Breast epithelium (tissue), 4 donors: ENCODE measurements around the gene AATK. TPM values are rescaled to one million over a fixed set of nuclear protein-coding genes. Genes with fewer than 3 reads are reported as not detected.

ENCODE experiments used
- DNase-seq, 2 donors: peaks; one replicate each; pipeline ENCODE4 v3.0.0-alpha.2; 2019; ENCODE audit warnings: low spot score in 2 of 2
- H3K27ac ChIP-seq, 2 donors: fragments of 200-600 bp; sonication (generic) in 1 of 2; one replicate each; pipeline ENCODE4 v1.5.1; 2016 to 2019; ENCODE audit warnings: mild to moderate bottlenecking in 1 of 2
- H3K27me3 ChIP-seq, 2 donors: fragments of 200-600 bp; sonication (generic) in 1 of 2; one replicate each; pipeline versions ENCODE4 v1.5.1 to v1.6.0; 2017 to 2019; ENCODE audit warnings: control low read depth in 1 of 2, mild to moderate bottlenecking in 1 of 2
- H3K36me3 ChIP-seq: fragments of 200-600 bp; one replicate; pipeline ENCODE4 v1.5.1; 2019
- H3K4me1 ChIP-seq, 2 donors: fragments of 200-600 bp; sonication (generic); one replicate each; pipeline ENCODE4 v1.5.1; 2016 to 2019; ENCODE audit warnings: control low read depth in 1 of 2
- H3K4me3 ChIP-seq, 3 donors: fragments of 200-600 bp; sonication (generic); 1 replicate in 2 of 3; 2 replicates in 1 of 3; pipeline ENCODE4 v1.5.1; 2016 to 2019; ENCODE audit warnings: mild to moderate bottlenecking in 3 of 3, moderate library complexity in 2 of 3
- H3K9me3 ChIP-seq, 2 donors: fragments of 200-600 bp; sonication (generic) in 1 of 2; one replicate each; pipeline ENCODE4 v1.5.1; 2016 to 2019; ENCODE audit warnings: control low read depth in 1 of 2
- POLR2A ChIP-seq: fragments of 450-650 bp; IDR thresholded peaks from one replicate; pipeline ENCODE4 v1.6.1; 2016; ENCODE audit warnings: antibody characterized with exemption, mild to moderate bottlenecking, moderate library complexity
- POLR2AphosphoS5 ChIP-seq, 3 donors: sonication (generic); formaldehyde crosslinking; IDR thresholded peaks; one replicate each; pipeline ENCODE4 v1.6.1; 2017; ENCODE audit warnings: antibody characterized with exemption in 3 of 3
- intact Hi-C: fragments of 100-400 bp; cut with DNase I; formaldehyde crosslinking; loops from one replicate; pipeline ENCODE4 v1.15.1; 2023; ENCODE audit warnings: low total_unique reads
- total RNA-seq, 3 donors: library from RNA; depleted of rRNA; stranded (reverse); fragments of >200 nt; gene quantifications; one replicate each; pipeline ENCODE4 v1.1.0, GENCODE V29; 2016
- TF ChIP-seq, protein P1 (sequence below), 3 donors: fragments of 450-650 bp; IDR thresholded peaks; one replicate each; pipeline ENCODE4 v1.5.1; 2016 to 2017; ENCODE audit warnings: antibody characterized with exemption in 3 of 3, mild to moderate bottlenecking in 3 of 3, moderate library complexity in 3 of 3

Gene AATK
- total RNA-seq, 3 donors from 2014 or later, result under 0.01 to 0.98 (median 0.73) TPM

DNA sequence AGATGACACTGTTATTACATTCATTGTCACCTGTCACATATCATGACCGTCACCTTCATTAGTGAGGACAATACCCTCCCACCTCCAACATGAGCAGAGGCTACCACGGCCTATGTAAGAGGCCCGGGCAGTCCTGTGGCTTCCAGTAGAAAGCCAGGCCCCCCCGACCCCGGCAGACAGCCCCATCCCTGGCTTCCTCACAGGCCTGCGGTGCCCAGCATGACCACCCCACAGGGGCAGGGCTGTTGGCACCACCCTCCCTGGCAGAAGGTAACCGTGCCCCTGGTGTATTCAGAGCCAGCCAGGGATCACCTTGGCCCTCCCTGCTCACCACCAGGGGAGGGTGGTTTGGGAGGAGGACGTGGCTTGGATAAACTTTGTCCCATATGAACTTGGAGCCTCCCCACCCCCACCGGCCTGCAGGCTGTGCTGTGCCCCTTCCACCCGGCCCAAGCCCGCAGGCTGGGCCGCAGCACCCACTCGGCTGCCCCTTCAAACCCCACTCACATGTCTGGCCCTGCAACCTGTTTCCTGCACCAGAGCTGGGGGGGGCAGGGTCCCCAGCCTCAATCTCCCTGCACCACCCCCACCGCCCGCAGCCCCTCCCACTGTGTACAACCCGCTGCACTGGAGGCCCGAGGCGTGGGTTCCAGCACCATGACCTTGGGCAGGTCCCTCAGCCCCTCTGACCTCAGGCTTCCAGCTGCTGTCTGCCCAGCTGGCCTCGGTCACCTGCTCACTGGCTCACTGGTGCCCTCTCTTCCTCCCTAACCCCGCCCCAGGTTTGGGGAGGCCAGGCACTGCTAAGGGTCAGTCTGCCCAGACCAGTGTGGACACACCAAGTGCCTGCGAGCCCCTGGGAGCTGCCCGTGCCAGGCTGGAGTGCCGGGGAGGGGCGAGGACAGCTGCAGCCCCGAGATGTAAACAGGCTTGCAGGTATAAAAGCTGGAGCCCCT lies 12.4 kb upstream of the AATK start:
- no peak for DNase-seq
- no peak for TF ChIP-seq POLR2A
- TF ChIP-seq POLR2AphosphoS5 (IDR thresholded peaks at IDR 0.05), result no peak
- TF ChIP-seq, protein P1, sequence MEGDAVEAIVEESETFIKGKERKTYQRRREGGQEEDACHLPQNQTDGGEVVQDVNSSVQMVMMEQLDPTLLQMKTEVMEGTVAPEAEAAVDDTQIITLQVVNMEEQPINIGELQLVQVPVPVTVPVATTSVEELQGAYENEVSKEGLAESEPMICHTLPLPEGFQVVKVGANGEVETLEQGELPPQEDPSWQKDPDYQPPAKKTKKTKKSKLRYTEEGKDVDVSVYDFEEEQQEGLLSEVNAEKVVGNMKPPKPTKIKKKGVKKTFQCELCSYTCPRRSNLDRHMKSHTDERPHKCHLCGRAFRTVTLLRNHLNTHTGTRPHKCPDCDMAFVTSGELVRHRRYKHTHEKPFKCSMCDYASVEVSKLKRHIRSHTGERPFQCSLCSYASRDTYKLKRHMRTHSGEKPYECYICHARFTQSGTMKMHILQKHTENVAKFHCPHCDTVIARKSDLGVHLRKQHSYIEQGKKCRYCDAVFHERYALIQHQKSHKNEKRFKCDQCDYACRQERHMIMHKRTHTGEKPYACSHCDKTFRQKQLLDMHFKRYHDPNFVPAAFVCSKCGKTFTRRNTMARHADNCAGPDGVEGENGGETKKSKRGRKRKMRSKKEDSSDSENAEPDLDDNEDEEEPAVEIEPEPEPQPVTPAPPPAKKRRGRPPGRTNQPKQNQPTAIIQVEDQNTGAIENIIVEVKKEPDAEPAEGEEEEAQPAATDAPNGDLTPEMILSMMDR (IDR thresholded peaks at IDR 0.05), result no peak
- Histone ChIP-seq H3K27me3 (peaks cover 0 to 4% of the 10 kb centered on the region in 2 donors), H3K36me3 (no peaks in the 10 kb centered on the region), H3K9me3 (no peaks in the 10 kb centered on the region), H3K27ac (no peak overlapping the region), H3K4me3 (no peak overlapping the region), H3K4me1 (no peaks in the 10 kb centered on the region)
- intact Hi-C loops, result no loop called here

DNA sequence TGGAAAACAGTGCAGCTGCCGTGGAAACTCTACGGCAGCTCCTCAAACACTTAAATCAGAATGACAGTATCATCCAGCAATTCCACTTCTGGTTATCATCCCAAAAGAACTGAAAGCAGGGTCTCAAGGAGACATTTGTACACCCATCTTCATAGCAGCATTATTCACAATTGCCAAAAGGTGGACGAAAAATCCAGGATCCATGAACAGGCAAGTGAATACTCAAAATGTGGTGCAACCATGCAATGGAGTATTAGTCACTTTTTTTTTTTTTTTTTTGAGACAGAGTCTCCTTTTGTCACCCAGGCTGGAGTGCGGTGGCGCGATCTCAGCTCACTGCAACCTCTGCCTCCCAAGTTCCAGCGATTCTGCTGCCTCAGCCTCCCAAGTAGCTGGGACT lies 10.6 kb upstream of the AATK start:
- TF ChIP-seq POLR2AphosphoS5 (IDR thresholded peaks at IDR 0.05) (no peak), POLR2A (no peak)
- TF ChIP-seq, protein P1 (IDR thresholded peaks at IDR 0.05), result no peak
- DNase-seq, result no peak
- Histone ChIP-seq H3K36me3 (no peaks in the 10 kb centered on the region), H3K4me1 (no peaks in the 10 kb centered on the region), H3K4me3 (no peak overlapping the region), H3K9me3 (no peaks in the 10 kb centered on the region), H3K27me3 (no peaks in the 10 kb centered on the region), H3K27ac (no peak overlapping the region)
- intact Hi-C loops, result no loop called here

DNA sequence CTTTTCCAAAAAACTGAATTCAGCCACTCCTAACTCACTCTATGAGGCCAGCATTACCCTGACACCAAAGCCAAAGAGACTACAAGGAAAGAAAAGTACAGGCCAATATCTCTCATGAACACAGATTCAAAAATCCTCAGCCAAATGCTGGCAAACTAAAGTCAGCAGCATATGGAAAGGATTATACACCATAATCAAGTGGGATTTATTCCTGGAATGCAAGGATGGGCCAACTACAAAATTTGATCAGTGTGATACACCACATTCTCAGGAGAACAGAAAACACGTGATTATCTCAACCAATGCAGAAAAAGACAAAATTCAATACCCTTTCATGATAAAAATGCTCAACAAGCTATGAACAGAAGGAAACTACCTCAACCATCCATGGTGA lies 7.7 kb upstream of the AATK start:
- Histone ChIP-seq H3K9me3 (no peaks in the 10 kb centered on the region), H3K4me1 (no peaks in the 10 kb centered on the region)
- intact Hi-C loops, result no loop called here

DNA sequence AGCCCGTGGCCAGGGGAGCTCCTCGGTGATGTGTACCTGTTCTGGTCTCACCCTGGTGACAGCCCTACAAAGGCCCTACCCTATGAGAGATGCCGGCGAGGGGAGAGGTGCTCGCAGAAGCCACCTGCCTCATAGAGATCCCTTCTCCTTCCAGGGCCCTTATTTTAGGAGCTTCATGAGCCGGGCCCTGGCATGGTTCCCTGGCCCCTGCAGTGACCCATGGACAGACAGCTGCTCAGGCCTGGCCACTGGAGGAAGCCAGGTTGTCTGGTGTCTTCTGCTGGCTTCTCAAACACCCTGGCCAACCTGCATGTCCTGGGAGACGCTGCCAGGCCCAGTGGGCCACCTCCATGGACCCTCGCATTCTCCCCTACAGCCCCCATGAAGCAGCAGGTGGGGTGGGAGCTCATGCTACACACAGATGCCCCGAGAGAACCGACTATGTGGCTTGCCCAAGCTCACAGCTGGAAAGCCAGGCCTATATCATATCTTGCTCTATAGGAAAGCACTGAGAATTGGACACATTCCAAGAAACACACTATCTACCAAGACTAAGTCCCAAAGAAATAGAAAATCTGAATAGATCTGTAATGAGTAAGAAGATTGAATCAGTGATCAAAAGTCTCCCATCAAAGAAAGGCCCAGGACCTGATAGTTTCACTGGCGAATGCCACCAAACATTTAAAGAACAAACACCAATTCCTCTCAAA lies 7.2 kb upstream of the AATK start:
- no peaks in the 10 kb centered on the region for H3K4me1 ChIP-seq
- TF ChIP-seq POLR2A (no peak), POLR2AphosphoS5 (IDR thresholded peaks at IDR 0.05) (no peak)
- TF ChIP-seq, protein P1 (IDR thresholded peaks at IDR 0.05), result no peak
- no peak for DNase-seq

More for the DNA sequence above, 7.7 kb upstream of the AATK start:
- H3K36me3 ChIP-seq, result no peaks in the 10 kb centered on the region
- H3K4me3 ChIP-seq, result no peak overlapping the region
- TF ChIP-seq POLR2A (no peak), POLR2AphosphoS5 (IDR thresholded peaks at IDR 0.05) (no peak)
- TF ChIP-seq, protein P1 (IDR thresholded peaks at IDR 0.05), result no peak
- no peaks in the 10 kb centered on the region for H3K27me3 ChIP-seq
- no peak for DNase-seq
- H3K27ac ChIP-seq, result no peak overlapping the region

DNA sequence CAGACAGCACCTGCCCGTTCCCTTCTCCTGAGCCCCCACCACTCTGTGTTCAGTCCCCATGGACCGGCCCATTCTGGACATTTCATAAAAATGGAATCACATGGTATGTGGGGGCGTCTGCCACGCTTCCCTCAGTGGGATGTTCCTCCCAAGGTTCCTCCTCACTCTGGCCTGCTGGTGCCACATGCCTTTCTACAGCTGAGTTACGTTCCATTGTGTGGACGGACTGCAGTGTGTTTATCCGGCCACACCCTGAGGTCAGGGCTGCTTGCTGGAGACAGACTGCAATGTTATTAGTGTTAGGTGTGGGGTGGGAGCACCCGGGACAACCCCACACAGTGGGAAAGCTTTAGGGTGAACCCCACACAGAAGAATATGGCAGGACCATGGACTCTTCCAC lies 5.9 kb upstream of the AATK start:
- no peaks in the 10 kb centered on the region for H3K4me1 ChIP-seq
- TF ChIP-seq POLR2AphosphoS5 (IDR thresholded peaks at IDR 0.05) (no peak), POLR2A (no peak)
- TF ChIP-seq, protein P1 (IDR thresholded peaks at IDR 0.05), result no peak
- no peaks in the 10 kb centered on the region for H3K36me3 ChIP-seq
- no peak overlapping the region for H3K27ac ChIP-seq
- DNase-seq, result no peak
- H3K9me3 ChIP-seq, result no peaks in the 10 kb centered on the region
- no peak overlapping the region for H3K4me3 ChIP-seq
- intact Hi-C loops, result no loop called here
- no peaks in the 10 kb centered on the region for H3K27me3 ChIP-seq

More for the DNA sequence above, 7.2 kb upstream of the AATK start:
- H3K27me3 ChIP-seq, result no peaks in the 10 kb centered on the region
- no peak overlapping the region for H3K4me3 ChIP-seq
- H3K36me3 ChIP-seq, result no peaks in the 10 kb centered on the region
- intact Hi-C loops, result no loop called here
- no peaks in the 10 kb centered on the region for H3K9me3 ChIP-seq
- H3K27ac ChIP-seq, result no peak overlapping the region
